NCI-H510A (cell line): ENCODE data around the gene HIVEP2.

ENCODE experiments used
- DNase-seq: peaks from one replicate; lab custom pipeline; 2025; lab: John Stamatoyannopoulos, UW

The HIVEP2 gene

GRCh38 chr6:142816031-142816430 is 128.9 kb downstream of the HIVEP2 start:
- no peak for DNase-seq

GRCh38 chr6:142811923-142812322 is 133.1 kb downstream of the HIVEP2 start:
- DNase-seq = no peak

- no peak for DNase-seq
Observed at GRCh38 chr6:142810952-142811514, 133.9 kb downstream of the HIVEP2 start.

- DNase-seq = no peak
Observed at GRCh38 chr6:142809947-142810346, 135.0 kb downstream of the HIVEP2 start.

- no peak for DNase-seq
Observed at GRCh38 chr6:142808405-142809061, 136.4 kb downstream of the HIVEP2 start.

- DNase-seq = no peak
Observed at GRCh38 chr6:142805042-142805441, 139.9 kb downstream of the HIVEP2 start.

GRCh38 chr6:142804490-142804889 is 140.5 kb downstream of the HIVEP2 start:
- DNase-seq = no peak

GRCh38 chr6:142803495-142804058 is 141.4 kb downstream of the HIVEP2 start:
- no peak for DNase-seq

- no peak for DNase-seq
Observed at GRCh38 chr6:142803032-142803431, 141.9 kb downstream of the HIVEP2 start.

GRCh38 chr6:142802124-142802523 is 142.9 kb downstream of the HIVEP2 start:
- no peak for DNase-seq

GRCh38 chr6:142800240-142800639 is 144.7 kb downstream of the HIVEP2 start:
- DNase-seq = no peak

GRCh38 chr6:142799639-142800038 is 145.3 kb downstream of the HIVEP2 start:
- no peak for DNase-seq

- no peak for DNase-seq
Observed at GRCh38 chr6:142797159-142797558, 147.8 kb downstream of the HIVEP2 start.

GRCh38 chr6:142796571-142796970 is 148.4 kb downstream of the HIVEP2 start:
- no peak for DNase-seq

GRCh38 chr6:142796024-142796423 is 149.0 kb downstream of the HIVEP2 start:
- no peak for DNase-seq

GRCh38 chr6:142794424-142794823 is 150.6 kb downstream of the HIVEP2 start:
- no peak for DNase-seq

GRCh38 chr6:142790257-142790656 is 154.7 kb downstream of the HIVEP2 start:
- DNase-seq = no peak

GRCh38 chr6:142787422-142787821 is 157.6 kb downstream of the HIVEP2 start:
- no peak for DNase-seq

GRCh38 chr6:142786476-142786875 is 158.5 kb downstream of the HIVEP2 start:
- no peak for DNase-seq

GRCh38 chr6:142784344-142784743 is 160.6 kb downstream of the HIVEP2 start:
- no peak for DNase-seq

GRCh38 chr6:142783499-142783898 is 161.5 kb downstream of the HIVEP2 start:
- DNase-seq = no peak

GRCh38 chr6:142781129-142781528 is 163.8 kb downstream of the HIVEP2 start:
- DNase-seq = no peak

- DNase-seq = no peak
Observed at GRCh38 chr6:142773859-142774648, 170.9 kb downstream of the HIVEP2 start.
